Liver (tissue), 3 donors: ENCODE results near the gene RAD23A.

Source experiments
- EGR1 ChIP-seq, 2 donors: IDR thresholded peaks; 2 replicates each; pipeline ENCODE4 v1.6.1; 2016 to 2018; ENCODE audit warnings: antibody characterized with exemption in 2 of 2, low read depth in 2 of 2
- TF ChIP-seq, protein P1 (sequence below): fragments of 150-350 bp; IDR thresholded peaks from 2 replicates; pipeline ENCODE4 v1.5.1; 2017; ENCODE audit warnings: improper control_type of control experiment, low read depth, low read length; ENCODE audit not compliant: missing input control
- TF ChIP-seq, protein P2 (sequence below): IDR thresholded peaks from 2 replicates; pipeline ENCODE4 v1.6.1; 2016; ENCODE audit warnings: antibody characterized with exemption
- donor health status: healthy.
- donor health status: healthy.

DNA sequence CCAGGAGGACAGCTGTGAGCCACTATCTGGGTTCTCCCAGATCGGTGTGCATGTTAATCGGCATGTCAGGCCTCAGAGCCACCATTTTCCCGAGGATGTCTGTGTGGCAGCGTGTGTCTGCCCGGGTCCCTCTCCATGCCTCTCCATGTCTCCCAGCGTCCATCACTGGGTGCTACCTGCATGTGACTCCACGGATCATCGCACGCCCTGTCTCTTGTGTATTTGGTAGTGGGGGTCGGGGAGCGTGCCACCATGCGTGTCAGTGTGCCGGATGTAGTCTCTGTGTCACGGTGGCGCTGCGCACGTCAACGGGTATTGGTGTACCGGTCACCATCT, 55.5 kb downstream of the RAD23A start:
- TF ChIP-seq, protein P1, sequence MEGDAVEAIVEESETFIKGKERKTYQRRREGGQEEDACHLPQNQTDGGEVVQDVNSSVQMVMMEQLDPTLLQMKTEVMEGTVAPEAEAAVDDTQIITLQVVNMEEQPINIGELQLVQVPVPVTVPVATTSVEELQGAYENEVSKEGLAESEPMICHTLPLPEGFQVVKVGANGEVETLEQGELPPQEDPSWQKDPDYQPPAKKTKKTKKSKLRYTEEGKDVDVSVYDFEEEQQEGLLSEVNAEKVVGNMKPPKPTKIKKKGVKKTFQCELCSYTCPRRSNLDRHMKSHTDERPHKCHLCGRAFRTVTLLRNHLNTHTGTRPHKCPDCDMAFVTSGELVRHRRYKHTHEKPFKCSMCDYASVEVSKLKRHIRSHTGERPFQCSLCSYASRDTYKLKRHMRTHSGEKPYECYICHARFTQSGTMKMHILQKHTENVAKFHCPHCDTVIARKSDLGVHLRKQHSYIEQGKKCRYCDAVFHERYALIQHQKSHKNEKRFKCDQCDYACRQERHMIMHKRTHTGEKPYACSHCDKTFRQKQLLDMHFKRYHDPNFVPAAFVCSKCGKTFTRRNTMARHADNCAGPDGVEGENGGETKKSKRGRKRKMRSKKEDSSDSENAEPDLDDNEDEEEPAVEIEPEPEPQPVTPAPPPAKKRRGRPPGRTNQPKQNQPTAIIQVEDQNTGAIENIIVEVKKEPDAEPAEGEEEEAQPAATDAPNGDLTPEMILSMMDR = no peak
- TF ChIP-seq, protein P2, sequence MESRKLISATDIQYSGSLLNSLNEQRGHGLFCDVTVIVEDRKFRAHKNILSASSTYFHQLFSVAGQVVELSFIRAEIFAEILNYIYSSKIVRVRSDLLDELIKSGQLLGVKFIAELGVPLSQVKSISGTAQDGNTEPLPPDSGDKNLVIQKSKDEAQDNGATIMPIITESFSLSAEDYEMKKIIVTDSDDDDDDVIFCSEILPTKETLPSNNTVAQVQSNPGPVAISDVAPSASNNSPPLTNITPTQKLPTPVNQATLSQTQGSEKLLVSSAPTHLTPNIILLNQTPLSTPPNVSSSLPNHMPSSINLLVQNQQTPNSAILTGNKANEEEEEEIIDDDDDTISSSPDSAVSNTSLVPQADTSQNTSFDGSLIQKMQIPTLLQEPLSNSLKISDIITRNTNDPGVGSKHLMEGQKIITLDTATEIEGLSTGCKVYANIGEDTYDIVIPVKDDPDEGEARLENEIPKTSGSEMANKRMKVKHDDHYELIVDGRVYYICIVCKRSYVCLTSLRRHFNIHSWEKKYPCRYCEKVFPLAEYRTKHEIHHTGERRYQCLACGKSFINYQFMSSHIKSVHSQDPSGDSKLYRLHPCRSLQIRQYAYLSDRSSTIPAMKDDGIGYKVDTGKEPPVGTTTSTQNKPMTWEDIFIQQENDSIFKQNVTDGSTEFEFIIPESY = no peak
- no peak for TF ChIP-seq EGR1 (IDR thresholded peaks at IDR 0.05; ENCODE audit: low read depth in 2 of 2)
